Upper lobe of right lung (tissue), 1 donor: ENCODE results near the gene MPZL3. TPM values are rescaled to one million over a fixed set of nuclear protein-coding genes. Genes with fewer than 3 reads are reported as not detected.

Experiments used
- ATAC-seq: fragments of 200-7000 bp; cut with Tn5 transposase; one replicate; pipeline ENCODE4 v1.9.1; 2020; ENCODE audit warnings: mild to moderate bottlenecking, moderate library complexity
- DNase-seq: peaks from one replicate; pipeline ENCODE4 v3.0.0-alpha.2; 2020
- H3K27ac ChIP-seq: fragments of 200-600 bp; one replicate; pipeline ENCODE4 v1.8.0; 2022
- H3K27me3 ChIP-seq: fragments of 200-600 bp; one replicate; pipeline ENCODE4 v1.8.0; 2022; ENCODE audit warnings: mild to moderate bottlenecking
- H3K36me3 ChIP-seq: fragments of 200-600 bp; one replicate; pipeline ENCODE4 v1.8.0; 2022
- H3K4me1 ChIP-seq: fragments of 200-600 bp; one replicate; pipeline ENCODE4 v1.8.0; 2022
- H3K4me3 ChIP-seq: fragments of 200-600 bp; one replicate; pipeline ENCODE4 v1.8.0; 2022; ENCODE audit warnings: mild to moderate bottlenecking
- H3K9me3 ChIP-seq: fragments of 200-600 bp; one replicate; pipeline ENCODE4 v1.8.0; 2022
- intact Hi-C: fragments of 100-400 bp; cut with DNase I; formaldehyde crosslinking; loops from one replicate; pipeline ENCODE4 v1.11.0; 2022
- total RNA-seq: library from RNA; stranded (reverse); fragmentation: NEBNext Ultra II Directional; extraction: Animal tissue kit (Norgen Biotek cat#: 25700); gene quantifications from one replicate; pipeline ENCODE4 v1.2.1, GENCODE V29; 2021
- TF ChIP-seq, protein P1 (sequence below): fragments of 200-600 bp; IDR thresholded peaks from one replicate; pipeline ENCODE4 v1.8.0; 2022; ENCODE audit warnings: antibody characterized with exemption
- donor health status: DM: no; HTN: yes; CAD: no; lungs with severe emphysema.

The MPZL3 gene
- total RNA-seq, 1 donor from 2014 or later: 11.8 TPM

DNA sequence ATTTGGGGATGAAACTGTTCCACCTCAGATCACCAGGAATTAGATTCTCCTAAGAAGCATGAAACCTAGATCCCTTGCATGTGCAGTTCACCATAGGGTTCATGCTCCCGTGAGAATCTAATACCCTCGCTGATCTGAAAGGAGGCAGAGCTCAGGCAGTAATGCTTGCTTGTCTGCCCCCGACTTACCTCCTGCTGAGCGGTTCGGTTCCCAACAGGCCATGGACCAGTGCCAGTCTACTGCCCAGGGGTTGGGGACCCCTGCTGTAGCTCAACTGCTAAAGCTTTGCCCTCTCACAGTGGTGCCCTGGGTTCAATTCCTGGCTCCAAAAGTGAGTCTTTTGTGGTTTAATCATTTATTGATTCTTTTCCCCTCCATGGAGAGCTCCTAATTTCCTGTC is 30.7 kb downstream of the MPZL3 start:
- no peak overlapping the region for H3K27ac ChIP-seq
- ATAC-seq: no peak
- no peaks in the 10 kb centered on the region for H3K27me3 ChIP-seq
- peak overlapping the region; percentile 4 for H3K4me3 ChIP-seq
- TF ChIP-seq, protein P1, sequence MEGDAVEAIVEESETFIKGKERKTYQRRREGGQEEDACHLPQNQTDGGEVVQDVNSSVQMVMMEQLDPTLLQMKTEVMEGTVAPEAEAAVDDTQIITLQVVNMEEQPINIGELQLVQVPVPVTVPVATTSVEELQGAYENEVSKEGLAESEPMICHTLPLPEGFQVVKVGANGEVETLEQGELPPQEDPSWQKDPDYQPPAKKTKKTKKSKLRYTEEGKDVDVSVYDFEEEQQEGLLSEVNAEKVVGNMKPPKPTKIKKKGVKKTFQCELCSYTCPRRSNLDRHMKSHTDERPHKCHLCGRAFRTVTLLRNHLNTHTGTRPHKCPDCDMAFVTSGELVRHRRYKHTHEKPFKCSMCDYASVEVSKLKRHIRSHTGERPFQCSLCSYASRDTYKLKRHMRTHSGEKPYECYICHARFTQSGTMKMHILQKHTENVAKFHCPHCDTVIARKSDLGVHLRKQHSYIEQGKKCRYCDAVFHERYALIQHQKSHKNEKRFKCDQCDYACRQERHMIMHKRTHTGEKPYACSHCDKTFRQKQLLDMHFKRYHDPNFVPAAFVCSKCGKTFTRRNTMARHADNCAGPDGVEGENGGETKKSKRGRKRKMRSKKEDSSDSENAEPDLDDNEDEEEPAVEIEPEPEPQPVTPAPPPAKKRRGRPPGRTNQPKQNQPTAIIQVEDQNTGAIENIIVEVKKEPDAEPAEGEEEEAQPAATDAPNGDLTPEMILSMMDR: no peak
- H3K9me3 ChIP-seq: no peaks in the 10 kb centered on the region
- H3K4me1 ChIP-seq: peaks cover 16% of the 10 kb centered on the region
- intact Hi-C loops: no loop called here
- no peaks in the 10 kb centered on the region for H3K36me3 ChIP-seq
- DNase-seq: no peak

DNA sequence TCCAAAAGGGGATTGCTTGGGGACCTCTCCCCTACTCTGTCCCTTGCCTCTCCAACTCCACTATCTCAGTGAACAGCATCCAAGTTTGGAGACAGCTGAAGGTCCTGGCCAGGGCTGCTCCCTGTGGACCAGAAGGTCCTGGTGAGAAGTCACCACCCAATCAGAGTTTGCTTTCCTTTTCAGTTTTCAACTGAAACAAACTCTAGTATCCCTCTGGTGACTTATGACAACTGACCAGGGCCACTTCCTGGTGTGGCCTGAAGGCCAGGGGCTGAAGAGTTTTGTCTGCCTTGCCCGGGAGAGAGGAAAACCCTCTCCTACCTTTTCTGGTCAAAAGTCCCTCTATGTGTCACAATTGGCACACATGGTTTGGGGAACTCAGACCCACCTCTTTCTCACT is 32.4 kb downstream of the MPZL3 start:
- H3K4me1 ChIP-seq: peaks cover 22% of the 10 kb centered on the region
- intact Hi-C loops: no loop called here
- no peaks in the 10 kb centered on the region for H3K27me3 ChIP-seq
- TF ChIP-seq, protein P1: no peak
- H3K36me3 ChIP-seq: no peaks in the 10 kb centered on the region
- no peak overlapping the region for H3K4me3 ChIP-seq
- DNase-seq (no peak), ATAC-seq (peak; percentile 50)
- H3K9me3 ChIP-seq: no peaks in the 10 kb centered on the region
- peak overlapping the region; percentile 39 for H3K27ac ChIP-seq

DNA sequence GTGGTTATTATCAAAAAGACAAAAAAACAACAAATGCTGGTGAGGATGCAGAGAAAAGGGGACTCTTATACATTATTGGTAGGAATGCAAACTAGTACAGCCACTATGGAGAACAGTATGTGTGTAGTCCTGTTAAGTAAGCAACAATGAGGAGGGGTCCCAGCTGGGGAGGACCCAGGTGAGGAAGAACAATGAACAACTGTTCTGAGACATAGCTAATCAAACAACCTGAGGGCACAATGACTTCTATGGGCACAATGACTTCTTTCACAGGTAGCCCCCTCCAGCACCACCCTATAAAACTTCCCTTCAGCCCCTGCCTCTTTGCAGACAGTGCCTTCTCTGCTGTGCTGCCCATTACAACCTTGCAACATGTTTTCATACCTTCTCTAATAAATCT is 32.9 kb downstream of the MPZL3 start:
- no peaks in the 10 kb centered on the region for H3K36me3 ChIP-seq
- no peak for ATAC-seq
- no peaks in the 10 kb centered on the region for H3K27me3 ChIP-seq
- TF ChIP-seq, protein P1: no peak
- no peak overlapping the region for H3K4me3 ChIP-seq
- intact Hi-C loops: no loop called here
- H3K4me1 ChIP-seq: peaks cover 22% of the 10 kb centered on the region
- peak overlapping the region; percentile 39 for H3K27ac ChIP-seq
- DNase-seq: no peak
- H3K9me3 ChIP-seq: no peaks in the 10 kb centered on the region

DNA sequence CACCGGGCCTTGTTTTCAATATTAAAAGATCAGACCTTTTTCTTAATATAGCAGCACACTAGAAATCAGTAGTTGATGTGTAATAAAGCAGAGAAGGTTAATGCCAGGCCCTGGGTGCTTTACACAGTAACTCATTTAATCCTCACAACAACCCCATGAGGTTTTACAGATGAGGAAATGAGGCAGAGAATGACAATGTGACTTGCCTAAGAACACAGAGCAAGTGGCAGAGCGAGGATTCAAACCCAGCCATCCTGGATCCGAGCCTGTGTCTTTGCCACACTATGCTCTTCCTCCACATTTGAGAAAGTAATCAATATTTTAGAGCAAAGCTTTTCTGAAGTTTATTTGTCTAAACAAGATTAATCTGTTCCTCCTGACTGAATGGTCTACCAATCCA is 34.6 kb downstream of the MPZL3 start:
- H3K4me3 ChIP-seq: no peak overlapping the region
- TF ChIP-seq, protein P1: no peak
- no peaks in the 10 kb centered on the region for H3K36me3 ChIP-seq
- no peak overlapping the region for H3K27ac ChIP-seq
- no peaks in the 10 kb centered on the region for H3K9me3 ChIP-seq
- intact Hi-C loops: no loop called here
- H3K4me1 ChIP-seq: peaks cover 28% of the 10 kb centered on the region
- ATAC-seq (peak; percentile 16), DNase-seq (no peak)
- H3K27me3 ChIP-seq: no peaks in the 10 kb centered on the region

DNA sequence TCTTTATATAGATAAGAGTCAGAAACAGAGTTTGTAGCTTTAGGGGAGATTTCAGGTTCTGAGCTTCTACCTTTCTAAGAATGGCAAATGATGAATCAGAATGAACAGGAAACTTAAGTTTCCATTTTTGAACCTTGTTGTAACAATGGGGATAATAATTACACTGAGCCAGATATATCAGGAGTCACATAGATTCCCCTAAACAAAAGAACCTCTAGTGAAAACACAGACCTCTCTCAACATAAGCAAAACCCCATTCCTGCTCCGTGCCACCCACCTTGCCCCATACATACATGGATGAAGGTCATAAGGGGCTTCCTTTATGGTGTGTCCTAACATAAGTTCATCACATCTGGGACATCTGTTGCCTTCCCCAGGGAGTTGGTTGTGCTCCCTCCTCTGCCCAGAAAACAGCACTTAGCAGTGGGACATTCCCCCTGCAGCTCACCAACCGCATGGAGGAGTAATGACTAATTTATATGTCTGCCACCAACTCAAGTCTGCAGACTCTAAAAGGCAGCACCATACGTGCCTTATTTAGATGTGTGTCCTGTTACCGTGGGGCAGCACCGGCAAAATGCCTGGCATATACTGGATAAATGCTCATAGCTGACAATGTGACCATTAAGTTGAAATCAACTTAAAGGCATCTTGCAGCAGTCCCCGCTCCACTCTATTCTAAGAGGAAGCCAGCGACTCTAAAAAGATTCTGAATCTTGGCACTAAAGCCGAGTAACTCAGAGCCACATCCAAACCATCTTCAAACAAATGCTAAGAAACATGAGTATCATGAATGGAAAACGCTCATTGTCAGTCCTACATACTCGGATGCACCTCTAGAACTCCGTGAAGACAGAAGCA is 35.3 kb downstream of the MPZL3 start:
- Histone ChIP-seq H3K36me3 (no peaks in the 10 kb centered on the region), H3K27me3 (no peaks in the 10 kb centered on the region), H3K27ac (peak overlapping the region; percentile 42), H3K9me3 (no peaks in the 10 kb centered on the region), H3K4me1 (peaks cover 35% of the 10 kb centered on the region), H3K4me3 (peak overlapping the region; percentile 14)
- DNase-seq: no peak
- intact Hi-C loops: no loop called here
- no peak for ATAC-seq
- TF ChIP-seq, protein P1: no peak
